HepG2 (cell line): ENCODE measurements around the gene ARHGEF26. TPM values are rescaled to one million over a fixed set of nuclear protein-coding genes. Genes with fewer than 3 reads are reported as not detected.

Experiments used
- ATAC-seq: fragments of 200-7000 bp; cut with Tn5 transposase; 3 replicates; pipeline ENCODE4 v1.9.1; 2020; ENCODE audit warnings: mild to moderate bottlenecking, moderate library complexity
- BruUV-seq: library from RNA; stranded (reverse); fragments of 400-500 nt; replicated peaks from 2 replicates; lab custom pipeline; 2021; lab: Mats Ljungman, UMichigan
- CTCF ChIA-PET: fragments of 300-600 bp; formaldehyde crosslinking; extraction: SDS; loops from one replicate; lab custom pipeline; 2021; ENCODE audit warnings: low total read pairs, inconsistent platforms, low intra/inter-chr PET ratio; lab: Yijun Ruan, JAX
- POLR2A ChIA-PET: fragments of 350-600 bp; sonication (Branson Sonifier 250); formaldehyde crosslinking; loops from one replicate; lab custom pipeline; 2020; ENCODE audit warnings: antibody characterized with exemption, inconsistent platforms; lab: Yijun Ruan, JAX
- DNase-seq: peaks from one replicate; pipeline ENCODE4 v3.0.0-alpha.2; 2015; ENCODE audit warnings: low spot score
- FAIRE-seq: peaks from 3 replicates; lab custom pipeline; 2011; peaks lifted over from hg19 to GRCh38; lab: Jason Lieb, UNC
- H2AFZ ChIP-seq: one replicate; pipeline ENCODE4 v1.6.1; 2011; ENCODE audit warnings: low read length, inconsistent platforms
- H3K27ac ChIP-seq: fragments of 300-600 bp; 3 replicates; pipeline ENCODE4 v1.8.0; 2011; ENCODE audit warnings: mixed run types, mild to moderate bottlenecking, mixed read lengths, low read length, inconsistent platforms; ENCODE audit not compliant: insufficient read depth; ENCODE audit errors: extremely low read length
- H3K27me3 ChIP-seq, 2 experiments: fragments of 200-600 bp in 1 of 2; 2 replicates in 1 of 2; 3 replicates in 1 of 2; pipeline versions ENCODE4 v1.6.0 to v1.8.0; 2011; ENCODE audit warnings: low read length in 2 of 2, mild to moderate bottlenecking in 2 of 2, moderate library complexity in 2 of 2, inconsistent platforms in 1 of 2; ENCODE audit not compliant: insufficient read depth in 2 of 2, control insufficient read depth in 1 of 2
- H3K36me3 ChIP-seq, 2 experiments: fragments of 200-600 bp in 1 of 2; replicated peaks in 1 of 2; 2 replicates in 1 of 2; 3 replicates in 1 of 2; pipeline versions ENCODE4 v1.5.1 to v1.8.0; 2011; ENCODE audit warnings: low read length in 2 of 2, inconsistent platforms in 1 of 2; ENCODE audit not compliant: insufficient read depth in 2 of 2, control insufficient read depth in 1 of 2
- H3K4me1 ChIP-seq: 2 replicates; pipeline ENCODE4 v1.5.1; 2012; ENCODE audit warnings: low read length, inconsistent platforms; ENCODE audit not compliant: insufficient read depth
- H3K4me2 ChIP-seq: 2 replicates; pipeline ENCODE4 v1.6.0; 2011; ENCODE audit warnings: low read depth, low read length, inconsistent platforms
- H3K4me3 ChIP-seq, 3 experiments: fragments of 200-600 bp in 1 of 3; sonication (generic), shearing (Covaris generic) in 1 of 3; replicated peaks in 1 of 3; 2 replicates each; pipeline ENCODE4 v1.5.1; 2011 to 2016; ENCODE audit warnings: low read length in 3 of 3, inconsistent platforms in 2 of 3, low read depth in 2 of 3, mild to moderate bottlenecking in 2 of 3, control low read depth in 1 of 3, mixed read lengths in 1 of 3; ENCODE audit not compliant: insufficient read depth in 1 of 3
- H3K79me2 ChIP-seq: one replicate; pipeline ENCODE4 v1.6.1; 2011; ENCODE audit warnings: low read length, inconsistent platforms; ENCODE audit not compliant: insufficient read depth
- H3K9ac ChIP-seq: 2 replicates; pipeline ENCODE4 v1.6.0; 2011; ENCODE audit warnings: mild to moderate bottlenecking, low read depth, low read length, inconsistent platforms; ENCODE audit not compliant: insufficient read depth
- H3K9me3 ChIP-seq: 2 replicates; pipeline ENCODE4 v1.5.1; 2012; ENCODE audit warnings: mild to moderate bottlenecking, low read length
- H4K20me1 ChIP-seq: 2 replicates; pipeline ENCODE4 v1.6.0; 2011; ENCODE audit warnings: inconsistent platforms, mild to moderate bottlenecking, low read length, moderate library complexity; ENCODE audit not compliant: insufficient read depth
- FOSL1 ChIP-seq: sonication (generic); formaldehyde crosslinking; IDR thresholded peaks from 2 replicates; pipeline ENCODE4 v1.9.0; 2021; ENCODE audit warnings: missing genetic modification reagents, borderline replicate concordance
- MAX ChIP-seq: IDR thresholded peaks from 2 replicates; pipeline ENCODE4 v1.6.1; 2012; ENCODE audit warnings: inconsistent platforms
- NFIB ChIP-seq: sonication (generic); formaldehyde crosslinking; IDR thresholded peaks from 2 replicates; pipeline ENCODE4 v1.9.0; 2021; ENCODE audit warnings: missing genetic modification reagents, mild to moderate bottlenecking, borderline replicate concordance
- NR2F2 ChIP-seq: IDR thresholded peaks from 2 replicates; pipeline ENCODE4 v1.6.1; 2012; ENCODE audit warnings: low read depth, inconsistent platforms, borderline replicate concordance
- ONECUT2 ChIP-seq: sonication (generic); formaldehyde crosslinking; IDR thresholded peaks from 2 replicates; pipeline ENCODE4 v1.4.0; 2020; ENCODE audit warnings: missing genetic modification reagents
- PAWR ChIP-seq: sonication (generic); formaldehyde crosslinking; IDR thresholded peaks from 2 replicates; pipeline ENCODE4 v1.4.0; 2020; ENCODE audit warnings: missing genetic modification reagents, mild to moderate bottlenecking, borderline replicate concordance
- RARG ChIP-seq: sonication (generic); formaldehyde crosslinking; IDR thresholded peaks from 2 replicates; pipeline ENCODE4 v1.4.0; 2020; ENCODE audit warnings: low read depth, mild to moderate bottlenecking, missing genetic modification reagents
- SYNCRIP ChIP-seq: fragments of 200-400 bp; formaldehyde crosslinking; IDR thresholded peaks from 2 replicates; pipeline ENCODE4 v1.6.1; 2018; ENCODE audit warnings: mild to moderate bottlenecking, low read depth, low read length; ENCODE audit not compliant: insufficient read depth
- ZNF30 ChIP-seq: sonication (generic); formaldehyde crosslinking; IDR thresholded peaks from 2 replicates; pipeline ENCODE4 v1.5.0; 2020; ENCODE audit warnings: mild to moderate bottlenecking, missing genetic modification reagents
- ZNF407 ChIP-seq: sonication (generic); formaldehyde crosslinking; IDR thresholded peaks from one replicate; pipeline ENCODE4 v1.5.1; 2020; ENCODE audit warnings: mild to moderate bottlenecking, missing genetic modification reagents; ENCODE audit errors: not compliant biosample characterization
- ZNF7 ChIP-seq: IDR thresholded peaks from 2 replicates; pipeline ENCODE4 v1.6.1; 2016; ENCODE audit warnings: missing biosample characterization, missing genetic modification reagents
- WGBS: methylation state at CpG from one replicate; pipeline ENCODE4 v1.1.6; 2017; ENCODE audit warnings: low lambda C conversion rate; 5-methylcytosine and 5-hydroxymethylcytosine counted together
- in situ Hi-C: cut with HindIII; loops from 2 replicates; pipeline ENCODE4 v1.10.0; 2017; ENCODE audit warnings: low pct_unique_long_range_greater_than_20kb; ENCODE audit not compliant: extremely low pct_ligation_motif_present
- intact Hi-C: fragments of 100-400 bp; cut with micrococcal nuclease; formaldehyde crosslinking; loops from one replicate; pipeline ENCODE4 v1.10.0; 2022; ENCODE audit not compliant: unreplicated experiment
- polyA plus RNA-seq, 8 experiments: library from polyadenylated mRNA; depleted of rRNA in 3 of 8; stranded (reverse) in 7 of 8; unstranded in 1 of 8; fragments of >200 nt; fragmentation: Illumina TruSeq in 4 of 8; extraction: Trizol in 4 of 8; gene quantifications; 2 replicates each; pipeline versions ENCODE4 v1.2.1 to v1.2.3, GENCODE V29; 2011 to 2016; ENCODE audit warnings: low read depth in 4 of 8, missing spikeins in 1 of 8, mixed read lengths in 1 of 8; ENCODE audit not compliant: insufficient read depth in 1 of 8
- total RNA-seq, 5 experiments: library from RNA; depleted of rRNA; stranded (reverse); fragments of >200 nt; fragmentation: Illumina TruSeq; extraction: Trizol; gene quantifications; 2 replicates each; pipeline ENCODE4 v1.2.3, GENCODE V29; 2016; ENCODE audit warnings: low read depth in 1 of 5

ARHGEF26 gene
- total and polyA plus RNA-seq, 2 of the 13 experiments (the other 11 are each of a cell fraction or from before 2014, with no cell fraction given) = 0.74 to 6.1 TPM

- Histone ChIP-seq H3K4me3 (no peak overlapping the region), H3K27me3 (no peaks in the 10 kb centered on the region), H3K27ac (no peak overlapping the region), H4K20me1 (no peaks in the 10 kb centered on the region), H3K4me2 (no peak overlapping the region), H3K4me1 (no peaks in the 10 kb centered on the region), H3K36me3 (peaks cover 9 to 76% of the 10 kb centered on the region in 2 experiments), H3K9me3 (no peaks in the 10 kb centered on the region), H3K9ac (no peak overlapping the region), H2AFZ (no peak overlapping the region), H3K79me2 (no peaks in the 10 kb centered on the region)
- ATAC-seq (no peak), FAIRE-seq (no peak), DNase-seq (no peak)
- no TSS peak for BruUV-seq
- ChIA-PET CTCF (no interaction called here), POLR2A (no interaction called here)
- TF ChIP-seq PAWR (CRISPR knock-in tag) = no peak
- TF ChIP-seq NFIB (CRISPR knock-in tag) = no peak
- no peak for TF ChIP-seq MAX
- TF ChIP-seq SYNCRIP = no peak
- no peak for TF ChIP-seq NR2F2
- no peak for TF ChIP-seq ZNF30 (CRISPR knock-in tag)
- intact Hi-C loops (no loop called here), in situ Hi-C loops (no loop called here)
These were observed 183.1 kb downstream of the ARHGEF26 start for GRCh38 chr3:154304116-154304786.

- WGBS = 97% methylated on average over 3 of the region's 3 CpGs
- no peak overlapping the region for H3K9ac ChIP-seq
- no peak for TF ChIP-seq FOSL1
- TF ChIP-seq RARG (CRISPR knock-in tag) = no peak
- TF ChIP-seq ZNF407 = no peak
- no peak for TF ChIP-seq ONECUT2
- no peak for TF ChIP-seq ZNF7 (CRISPR knock-in tag)
These were observed 183.7 kb downstream of the ARHGEF26 start for GRCh38 chr3:154304936-154305335.

More at GRCh38 chr3:154304936-154305335, 183.7 kb downstream of the ARHGEF26 start:
- FAIRE-seq = no peak
- Histone ChIP-seq H2AFZ (no peak overlapping the region), H3K9me3 (no peaks in the 10 kb centered on the region), H4K20me1 (no peaks in the 10 kb centered on the region), H3K4me2 (no peak overlapping the region), H3K4me3 (no peak overlapping the region), H3K36me3 (peaks cover 9 to 75% of the 10 kb centered on the region in 2 experiments), H3K4me1 (no peaks in the 10 kb centered on the region), H3K27ac (no peak overlapping the region), H3K27me3 (no peaks in the 10 kb centered on the region), H3K79me2 (no peaks in the 10 kb centered on the region)
- ChIA-PET POLR2A (no interaction called here), CTCF (no interaction called here)
- no peak for ATAC-seq
- no peak for DNase-seq
- in situ Hi-C loops (no loop called here), intact Hi-C loops (no loop called here)
- BruUV-seq = no TSS peak
